Loucy (cell line): ENCODE results near the gene DERA.

Experiments
- CTCF ChIP-seq: fragments of 200-600 bp; sonication (generic); conservative IDR thresholded peaks from 2 replicates; pipeline ENCODE4 v1.5.1; 2014; ENCODE audit warnings: mild to moderate bottlenecking, antibody characterized with exemption, low read length
- EZH2phosphoT487 ChIP-seq: fragments of 200-600 bp; IDR thresholded peaks from 2 replicates; pipeline ENCODE4 v1.6.1; 2018; ENCODE audit warnings: antibody characterized with exemption, mild to moderate bottlenecking, moderate library complexity, borderline replicate concordance

- TF ChIP-seq CTCF (no peak), EZH2phosphoT487 (no peak)
Measured at GRCh38 chr12:16030744-16031143, 119.6 kb downstream of the DERA start.
